Panc1 (cell line): ENCODE data around the gene MED9. TPM values are rescaled to one million over a fixed set of nuclear protein-coding genes. Genes with fewer than 3 reads are reported as not detected.

ENCODE experiments used
- ATAC-seq: fragments of 200-7000 bp; cut with Tn5 transposase; 2 replicates; pipeline ENCODE4 v1.9.1; 2020; ENCODE audit warnings: mild to moderate bottlenecking, moderate library complexity
- BruUV-seq: library from RNA; stranded (reverse); fragments of 400-500 nt; replicated peaks from 2 replicates; lab custom pipeline; 2021; lab: Mats Ljungman, UMichigan
- CTCF ChIA-PET: fragments of 300-600 bp; sonication (Branson Sonifier 250); formaldehyde crosslinking; loops from one replicate; lab custom pipeline; 2022; ENCODE audit warnings: antibody characterized with exemption; lab: Charles Lee
- POLR2A ChIA-PET: fragments of 300-600 bp; sonication (Branson Sonifier 250); formaldehyde crosslinking; loops from one replicate; lab custom pipeline; 2022; ENCODE audit warnings: antibody characterized with exemption; lab: Charles Lee
- DNase-seq: peaks from one replicate; pipeline ENCODE4 v3.0.0-alpha.2; 2010; ENCODE audit warnings: low read depth, low spot score
- H3K27ac ChIP-seq: 2 replicates; pipeline ENCODE4 v1.5.1; 2011; ENCODE audit warnings: mild to moderate bottlenecking, low read length, inconsistent platforms
- H3K27me3 ChIP-seq: fragments of 200-500 bp; sonication (Bioruptor generic); 2 replicates; pipeline ENCODE4 v1.6.0; 2014; ENCODE audit warnings: low read length, inconsistent platforms; ENCODE audit not compliant: control insufficient read depth, insufficient read depth
- H3K36me3 ChIP-seq: fragments of 200-500 bp; sonication (Bioruptor generic); 2 replicates; pipeline ENCODE4 v1.5.1; 2014; ENCODE audit warnings: inconsistent platforms, mild to moderate bottlenecking, low read length, moderate library complexity; ENCODE audit not compliant: control insufficient read depth, insufficient read depth
- H3K4me1 ChIP-seq: 2 replicates; pipeline ENCODE4 v1.5.1; 2011; ENCODE audit warnings: inconsistent platforms, mild to moderate bottlenecking, low read length, moderate library complexity; ENCODE audit not compliant: control insufficient read depth, insufficient read depth
- H3K4me3 ChIP-seq, 2 experiments: 2 replicates each; pipeline ENCODE4 v1.5.1; 2011 to 2012; ENCODE audit warnings: low read depth in 2 of 2, low read length in 2 of 2, mild to moderate bottlenecking in 2 of 2, inconsistent platforms in 1 of 2, moderate library complexity in 1 of 2
- H3K9me3 ChIP-seq: fragments of 200-500 bp; sonication (Bioruptor generic); 2 replicates; pipeline ENCODE4 v1.5.1; 2014; ENCODE audit warnings: low read depth, mild to moderate bottlenecking, inconsistent platforms, low read length, moderate library complexity; ENCODE audit not compliant: control insufficient read depth, insufficient read depth
- CTCF ChIP-seq: fragments of 450-650 bp; IDR thresholded peaks from 2 replicates; pipeline ENCODE4 v1.5.1; 2017; ENCODE audit warnings: mild to moderate bottlenecking
- POLR2AphosphoS5 ChIP-seq: IDR thresholded peaks from 2 replicates; pipeline ENCODE4 v1.6.1; 2012; ENCODE audit warnings: mild to moderate bottlenecking, low read depth, low read length, moderate library complexity
- REST ChIP-seq, 2 experiments: IDR thresholded peaks; 2 replicates each; pipeline ENCODE4 v1.6.1; 2011 to 2012; ENCODE audit warnings: low read depth in 2 of 2, control low read depth in 1 of 2, low read length in 1 of 2, mild to moderate bottlenecking in 1 of 2, moderate library complexity in 1 of 2; ENCODE audit not compliant: insufficient read depth in 1 of 2
- SIN3A ChIP-seq: IDR thresholded peaks from 2 replicates; pipeline ENCODE4 v1.6.1; 2012; ENCODE audit warnings: low read depth, mild to moderate bottlenecking, low read length, moderate library complexity, borderline replicate concordance; ENCODE audit not compliant: insufficient read depth
- TCF7L2 ChIP-seq: IDR thresholded peaks from 2 replicates; pipeline ENCODE4 v1.6.1; 2011; ENCODE audit warnings: mild to moderate bottlenecking, low read depth, low read length, inconsistent platforms
- in situ Hi-C: cut with HindIII; loops from 2 replicates; pipeline ENCODE4 v1.10.0; 2016; ENCODE audit warnings: low sequenced_read_pairs, low pct_unique_long_range_greater_than_20kb
- intact Hi-C: fragments of 100-400 bp; cut with micrococcal nuclease; formaldehyde crosslinking; loops from one replicate; pipeline ENCODE4 v1.10.0; 2022; ENCODE audit not compliant: unreplicated experiment
- total RNA-seq: library from RNA; stranded (reverse); gene quantifications from one replicate; pipeline ENCODE4 v1.2.1, GENCODE V29; 2021; ENCODE audit not compliant: unreplicated experiment

The MED9 gene
- total RNA-seq, 1 experiment from 2014 or later, result 11.1 TPM

- intact Hi-C loops (no loop called here), in situ Hi-C loops (no loop called here)
- DNase-seq (no peak), ATAC-seq (no peak)
- Histone ChIP-seq H3K9me3 (no peaks in the 10 kb centered on the region), H3K4me1 (no peaks in the 10 kb centered on the region; the same call in 1 of the 2 replicates), H3K36me3 (no peaks in the 10 kb centered on the region), H3K27ac (no peak overlapping the region), H3K27me3 (no peaks in the 10 kb centered on the region), H3K4me3 (no peak overlapping the region)
- CTCF ChIA-PET, result no interaction called here
- POLR2A ChIA-PET, result interaction anchor here (1.3 kb wide), 1 partner anchor 11 kb away, joined by 4 read pairs; no protein-coding TSS in a partner anchor
- TF ChIP-seq POLR2AphosphoS5 (no peak), CTCF (no peak), TCF7L2 (no peak), REST (IDR thresholded peaks at IDR 0.05; ENCODE audit: insufficient read depth in 1 of 2, low read depth in 2 of 2, low read length in 1 of 2) (no peak), SIN3A (no peak)
- BruUV-seq, result no TSS peak
Measured at GRCh38 chr17:17526369-17526768, 49.6 kb downstream of the MED9 start.

- no peaks in the 10 kb centered on the region for H3K36me3 ChIP-seq
- no peak overlapping the region for H3K4me3 ChIP-seq
- intact Hi-C loops (no loop called here), in situ Hi-C loops (no loop called here)
- no TSS peak for BruUV-seq
- ChIA-PET POLR2A (interaction anchor here (1.3 kb wide), 1 partner anchor 13 kb away, joined by 4 read pairs; no protein-coding TSS in a partner anchor), CTCF (no interaction called here)
- no peak for DNase-seq
- no peaks in the 10 kb centered on the region for H3K9me3 ChIP-seq
- no peak for TF ChIP-seq POLR2AphosphoS5
- no peak for TF ChIP-seq CTCF
- TF ChIP-seq TCF7L2, result no peak
- no peaks in the 10 kb centered on the region; the same call in 1 of the 2 replicates for H3K4me1 ChIP-seq
- no peak for ATAC-seq
- H3K27me3 ChIP-seq, result no peaks in the 10 kb centered on the region
- H3K27ac ChIP-seq, result no peak overlapping the region
Measured at GRCh38 chr17:17527534-17527933, 50.7 kb downstream of the MED9 start.
